D721Med (cell line): ENCODE data around the gene SPATA45.
"Not testable (repeated sequence)": the region's sequence is repeated elsewhere in the genome, so short reads cannot be mapped to it uniquely, and the experiment has no call there.

ENCODE experiments used
- DNase-seq: peaks from one replicate; pipeline ENCODE4 v3.0.0; 2011; ENCODE audit warnings: low spot score; ENCODE audit not compliant: insufficient read length
- FAIRE-seq: peaks from 2 replicates; lab custom pipeline; 2011; peaks lifted over from hg19 to GRCh38; lab: Jason Lieb, UNC
- TF ChIP-seq, protein P1 (sequence below): IDR thresholded peaks from 2 replicates; pipeline ENCODE4 v1.5.1; 2012; ENCODE audit warnings: mild to moderate bottlenecking, control low read depth; ENCODE audit not compliant: insufficient read depth; ENCODE audit errors: missing control alignments

The SPATA45 gene

DNA sequence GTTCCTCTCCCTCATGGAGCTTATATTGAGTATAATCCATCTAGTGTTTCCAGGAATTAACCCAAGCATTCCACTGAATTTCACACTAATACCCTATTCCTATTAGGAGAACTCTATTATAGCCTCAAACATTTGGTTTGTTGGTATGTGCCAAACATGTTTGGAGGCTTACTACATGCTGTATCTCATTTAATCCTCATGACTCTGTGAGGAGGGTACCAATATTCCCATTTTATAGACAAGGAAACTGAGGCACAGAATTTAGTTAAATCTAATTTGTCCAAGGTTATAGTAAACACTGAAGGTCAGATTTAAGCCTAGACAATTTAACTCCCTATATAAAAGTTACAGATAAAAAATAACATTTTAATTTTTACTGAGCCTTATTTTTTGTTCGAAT is 19.7 kb upstream of the SPATA45 start:
- TF ChIP-seq, protein P1, sequence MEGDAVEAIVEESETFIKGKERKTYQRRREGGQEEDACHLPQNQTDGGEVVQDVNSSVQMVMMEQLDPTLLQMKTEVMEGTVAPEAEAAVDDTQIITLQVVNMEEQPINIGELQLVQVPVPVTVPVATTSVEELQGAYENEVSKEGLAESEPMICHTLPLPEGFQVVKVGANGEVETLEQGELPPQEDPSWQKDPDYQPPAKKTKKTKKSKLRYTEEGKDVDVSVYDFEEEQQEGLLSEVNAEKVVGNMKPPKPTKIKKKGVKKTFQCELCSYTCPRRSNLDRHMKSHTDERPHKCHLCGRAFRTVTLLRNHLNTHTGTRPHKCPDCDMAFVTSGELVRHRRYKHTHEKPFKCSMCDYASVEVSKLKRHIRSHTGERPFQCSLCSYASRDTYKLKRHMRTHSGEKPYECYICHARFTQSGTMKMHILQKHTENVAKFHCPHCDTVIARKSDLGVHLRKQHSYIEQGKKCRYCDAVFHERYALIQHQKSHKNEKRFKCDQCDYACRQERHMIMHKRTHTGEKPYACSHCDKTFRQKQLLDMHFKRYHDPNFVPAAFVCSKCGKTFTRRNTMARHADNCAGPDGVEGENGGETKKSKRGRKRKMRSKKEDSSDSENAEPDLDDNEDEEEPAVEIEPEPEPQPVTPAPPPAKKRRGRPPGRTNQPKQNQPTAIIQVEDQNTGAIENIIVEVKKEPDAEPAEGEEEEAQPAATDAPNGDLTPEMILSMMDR = no peak
- DNase-seq = no peak
- FAIRE-seq = no peak

DNA sequence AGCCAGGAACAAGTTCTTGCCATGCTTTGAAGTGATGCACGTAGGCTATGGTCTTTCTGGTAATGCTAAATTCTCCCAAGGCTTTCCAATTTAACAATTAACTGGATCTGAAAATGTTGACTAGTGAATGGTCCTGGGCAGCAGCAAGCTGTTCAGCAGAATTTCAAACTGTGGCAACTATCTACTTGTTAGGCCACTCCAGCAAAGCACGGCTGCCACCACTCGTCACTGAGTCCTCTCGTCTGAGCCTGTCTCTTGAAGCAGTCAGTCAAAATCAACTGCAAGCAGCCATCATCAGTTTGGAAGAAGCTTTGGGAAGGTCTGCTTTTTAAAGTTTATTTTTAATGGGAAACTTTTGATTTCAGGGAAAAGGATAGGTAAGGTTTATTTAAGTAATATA is 16.8 kb upstream of the SPATA45 start:
- no peak for DNase-seq
- FAIRE-seq = peak; percentile 44
- TF ChIP-seq, protein P1 = no peak

DNA sequence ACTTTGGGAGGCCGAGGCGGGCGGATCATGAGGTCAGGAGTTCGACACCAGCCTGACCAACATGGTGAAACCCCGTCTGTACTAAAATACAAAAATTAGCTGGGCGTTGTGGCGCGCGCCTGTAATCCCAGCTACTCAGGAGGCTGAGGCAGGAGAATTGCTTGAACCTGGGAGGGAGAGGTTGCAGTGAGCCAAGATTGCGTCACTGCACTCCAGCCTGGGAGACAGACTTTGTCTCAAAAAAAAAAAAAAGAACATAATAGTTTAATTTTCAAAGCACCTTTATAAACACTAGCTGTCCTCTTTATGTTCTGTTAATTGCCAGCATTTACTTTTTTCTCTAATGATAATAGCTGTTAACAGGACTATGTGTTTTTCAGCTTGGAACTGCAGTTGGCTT is 15.9 kb upstream of the SPATA45 start:
- not testable (repeated sequence) for FAIRE-seq

DNA sequence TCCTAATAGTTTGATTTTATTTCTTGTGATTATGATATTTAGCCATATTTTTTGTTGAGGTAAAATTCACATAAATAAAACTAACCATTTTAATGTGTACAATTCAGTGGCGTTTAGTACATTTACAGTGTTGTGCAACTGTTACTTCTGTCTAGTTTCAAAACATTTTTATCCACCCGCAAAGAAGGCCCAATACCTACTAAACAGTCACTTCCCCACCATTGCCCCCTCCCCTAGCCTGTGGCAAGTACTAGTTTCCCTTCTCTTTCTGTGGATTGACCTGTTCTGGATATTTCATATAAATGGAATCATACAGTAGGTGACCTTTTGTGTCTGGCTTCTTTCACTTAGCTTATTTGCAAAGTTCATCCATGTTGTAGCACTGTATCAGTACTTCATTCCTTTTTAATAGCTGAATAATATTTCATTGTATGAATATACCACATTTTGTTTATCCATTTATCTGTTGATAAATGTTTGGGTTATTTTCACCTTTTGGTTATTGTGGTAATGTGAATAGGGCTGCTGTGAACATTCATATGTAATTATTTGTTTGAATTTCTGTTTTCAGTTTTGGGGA is 14.8 kb upstream of the SPATA45 start:
- FAIRE-seq (peak; percentile 48), DNase-seq (no peak)
- TF ChIP-seq, protein P1 = no peak

More for the DNA sequence above, 15.9 kb upstream of the SPATA45 start:
- not testable (repeated sequence) for DNase-seq

DNA sequence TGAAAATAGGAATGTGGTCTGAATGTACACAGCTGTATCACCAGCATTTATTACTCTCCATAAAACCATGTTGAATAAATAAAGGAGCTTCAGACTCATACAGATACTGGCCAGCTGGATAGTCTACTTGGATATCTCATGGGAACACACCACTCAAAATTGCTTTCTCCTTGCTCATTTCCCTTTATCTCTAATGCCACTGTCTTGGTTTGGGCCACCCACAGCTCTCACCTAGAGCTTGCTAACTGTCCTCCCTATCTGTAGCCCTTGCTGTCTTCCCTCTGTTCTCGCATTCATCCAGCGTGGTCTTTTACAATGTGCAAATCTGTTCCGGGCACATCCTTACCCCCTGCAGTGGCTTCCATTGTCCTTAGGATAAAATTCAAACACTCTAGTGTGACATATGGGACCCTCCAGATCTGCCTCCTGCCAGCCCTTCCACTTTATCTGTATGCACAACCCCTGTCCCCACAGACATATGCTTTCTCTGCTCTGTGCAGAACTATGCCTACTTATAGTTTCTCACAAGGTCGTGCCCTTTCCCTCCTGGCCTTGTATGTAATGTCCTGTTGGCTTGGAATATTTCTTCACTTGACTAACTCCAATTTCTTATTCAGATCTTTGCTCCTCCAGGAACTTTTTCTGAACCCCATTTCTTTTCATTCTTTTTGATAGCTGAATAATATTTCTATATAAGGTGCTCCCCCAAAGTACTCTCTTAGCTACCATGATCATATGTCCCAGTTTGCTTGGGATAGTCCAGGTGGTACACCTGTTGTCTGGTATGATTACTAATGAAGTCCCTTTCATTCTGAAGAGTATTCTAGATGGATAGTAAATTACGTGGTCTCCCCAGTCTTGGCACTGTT is 13.5 kb upstream of the SPATA45 start:
- no peak for DNase-seq
- no peak for FAIRE-seq
- TF ChIP-seq, protein P1 = no peak

DNA sequence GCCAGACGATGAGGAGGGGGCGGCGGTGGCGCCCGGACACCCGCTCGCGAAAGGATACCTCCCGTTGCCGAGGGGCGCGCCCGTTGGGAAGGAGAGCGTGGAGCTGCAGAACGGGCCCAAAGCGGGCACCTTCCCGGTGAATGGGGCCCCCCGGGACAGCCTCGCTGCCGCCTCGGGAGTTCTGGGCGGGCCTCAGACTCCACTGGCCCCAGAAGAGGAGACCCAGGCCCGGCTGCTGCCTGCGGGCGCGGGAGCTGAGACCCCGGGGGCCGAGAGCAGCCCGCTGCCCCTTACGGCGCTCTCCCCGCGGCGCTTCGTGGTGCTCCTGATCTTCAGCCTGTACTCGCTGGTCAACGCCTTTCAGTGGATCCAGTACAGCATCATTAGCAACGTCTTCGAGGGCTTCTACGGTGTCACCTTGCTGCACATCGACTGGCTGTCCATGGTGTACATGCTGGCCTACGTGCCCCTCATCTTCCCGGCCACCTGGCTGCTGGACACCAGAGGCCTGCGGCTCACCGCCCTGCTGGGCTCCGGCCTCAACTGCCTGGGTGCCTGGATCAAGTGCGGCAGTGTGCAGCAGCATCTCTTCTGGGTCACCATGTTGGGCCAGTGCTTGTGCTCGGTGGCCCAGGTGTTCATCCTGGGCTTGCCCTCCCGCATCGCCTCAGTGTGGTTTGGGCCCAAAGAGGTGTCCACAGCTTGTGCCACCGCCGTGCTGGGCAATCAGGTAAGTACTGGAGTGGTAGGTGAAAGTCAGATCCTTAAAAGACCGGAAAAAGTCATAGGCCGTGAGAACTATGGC is 11.2 kb upstream of the SPATA45 start:
- TF ChIP-seq, protein P1 = no peak
- FAIRE-seq = no peak
- no peak for DNase-seq

DNA sequence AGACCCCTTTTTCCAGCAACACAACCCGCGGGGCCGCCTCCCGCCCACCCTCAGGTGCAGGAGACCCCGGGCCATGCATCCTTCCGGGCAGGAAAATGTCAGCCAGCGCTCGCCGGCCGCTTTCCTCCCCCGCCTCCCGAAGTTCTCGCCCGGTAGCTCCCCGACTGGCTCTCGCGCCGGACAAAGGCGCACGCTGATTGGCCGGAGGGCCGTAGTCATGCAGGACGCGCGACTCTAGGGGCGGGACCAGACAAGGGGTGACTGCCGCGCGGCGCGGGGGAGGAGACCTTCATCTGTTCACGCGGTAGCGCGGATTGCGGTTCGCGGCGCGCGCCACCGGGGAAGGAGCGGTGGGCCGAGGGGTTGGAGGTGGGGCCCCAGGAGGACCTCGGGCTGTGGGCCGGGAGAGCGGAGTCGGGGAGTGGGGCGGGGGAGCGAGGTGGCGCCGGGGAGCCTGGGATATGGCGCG is 10.6 kb upstream of the SPATA45 start, which contains the start of gene FLVCR1:
Gene FLVCR1 (plus strand): TSS at position 284 of the 469 bp plus-strand sequence. CDS start 178 bp downstream, at position 462.
- TF ChIP-seq, protein P1 = no peak
- FAIRE-seq (no peak), DNase-seq (peak; percentile 85)
